ENCODE data around the gene TEF. TPM values are rescaled to one million over a fixed set of nuclear protein-coding genes. Genes with fewer than 3 reads are reported as not detected.
A peak's percentile ranks its signal among the peaks of the same experiment; 100 is the strongest.

Gene TEF, protein sequence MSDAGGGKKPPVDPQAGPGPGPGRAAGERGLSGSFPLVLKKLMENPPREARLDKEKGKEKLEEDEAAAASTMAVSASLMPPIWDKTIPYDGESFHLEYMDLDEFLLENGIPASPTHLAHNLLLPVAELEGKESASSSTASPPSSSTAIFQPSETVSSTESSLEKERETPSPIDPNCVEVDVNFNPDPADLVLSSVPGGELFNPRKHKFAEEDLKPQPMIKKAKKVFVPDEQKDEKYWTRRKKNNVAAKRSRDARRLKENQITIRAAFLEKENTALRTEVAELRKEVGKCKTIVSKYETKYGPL
- 11.4 and 11.5 TPM in 2 replicates for total RNA-seq
- long read RNA-seq, full-length matches to known transcripts, result 1 of 10 reads
- long read RNA-seq, partial matches to known transcripts, result 2 of 10 reads
- long read RNA-seq, other reads (novel, unspliced or antisense), result 7 of 10 reads

GRCh38 chr22:41381329-41382097 lies at the start of gene TEF:
TEF (plus strand) TSS chr22:41381942; CDS start chr22:41382045, 103 bp downstream.
- peak within 1 kb of the TSS; percentile 84 for H3K4me3 Mint-ChIP-seq (ENCODE audit: low read depth)
- peaks cover 4% of the 10 kb centered on the region for H3K27me3 Mint-ChIP-seq

GRCh38 chr22:41332217-41332939 lies 49.4 kb upstream of the TEF start:
- TF ChIP-seq, protein P1, sequence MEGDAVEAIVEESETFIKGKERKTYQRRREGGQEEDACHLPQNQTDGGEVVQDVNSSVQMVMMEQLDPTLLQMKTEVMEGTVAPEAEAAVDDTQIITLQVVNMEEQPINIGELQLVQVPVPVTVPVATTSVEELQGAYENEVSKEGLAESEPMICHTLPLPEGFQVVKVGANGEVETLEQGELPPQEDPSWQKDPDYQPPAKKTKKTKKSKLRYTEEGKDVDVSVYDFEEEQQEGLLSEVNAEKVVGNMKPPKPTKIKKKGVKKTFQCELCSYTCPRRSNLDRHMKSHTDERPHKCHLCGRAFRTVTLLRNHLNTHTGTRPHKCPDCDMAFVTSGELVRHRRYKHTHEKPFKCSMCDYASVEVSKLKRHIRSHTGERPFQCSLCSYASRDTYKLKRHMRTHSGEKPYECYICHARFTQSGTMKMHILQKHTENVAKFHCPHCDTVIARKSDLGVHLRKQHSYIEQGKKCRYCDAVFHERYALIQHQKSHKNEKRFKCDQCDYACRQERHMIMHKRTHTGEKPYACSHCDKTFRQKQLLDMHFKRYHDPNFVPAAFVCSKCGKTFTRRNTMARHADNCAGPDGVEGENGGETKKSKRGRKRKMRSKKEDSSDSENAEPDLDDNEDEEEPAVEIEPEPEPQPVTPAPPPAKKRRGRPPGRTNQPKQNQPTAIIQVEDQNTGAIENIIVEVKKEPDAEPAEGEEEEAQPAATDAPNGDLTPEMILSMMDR (IDR thresholded peaks at IDR 0.05; ENCODE audit: unreplicated experiment), result no peak
- no peaks in the 10 kb centered on the region for H3K27me3 Mint-ChIP-seq
- no peak overlapping the region for H3K4me3 Mint-ChIP-seq (ENCODE audit: low read depth)
- no peak overlapping the region for H3K27ac Mint-ChIP-seq
- H3K9me3 Mint-ChIP-seq (ENCODE audit: low read depth), result no peaks in the 10 kb centered on the region
- H3K4me1 Mint-ChIP-seq (ENCODE audit: low read depth), result no peaks in the 10 kb centered on the region
- peaks cover 13% of the 10 kb centered on the region for H3K36me3 Mint-ChIP-seq (ENCODE audit: insufficient read depth)
- no peak for DNase-seq (ENCODE audit: low spot score, unreplicated experiment)

More at GRCh38 chr22:41381329-41382097, at the start of gene TEF:
- H3K36me3 Mint-ChIP-seq (ENCODE audit: insufficient read depth), result no peaks in the 10 kb centered on the region
- TF ChIP-seq, protein P1 (IDR thresholded peaks at IDR 0.05; ENCODE audit: unreplicated experiment), result no peak
- H3K27ac Mint-ChIP-seq, result peak within 1 kb of the TSS; percentile 99
- no peaks in the 10 kb centered on the region for H3K9me3 Mint-ChIP-seq (ENCODE audit: low read depth)
- DNase-seq (ENCODE audit: low spot score, unreplicated experiment), result peak; percentile 98
- H3K4me1 Mint-ChIP-seq (ENCODE audit: low read depth), result peaks cover 19% of the 10 kb centered on the region

GRCh38 chr22:41333806-41334205 lies 47.9 kb upstream of the TEF start:
- H3K9me3 Mint-ChIP-seq (ENCODE audit: low read depth), result no peaks in the 10 kb centered on the region
- H3K4me3 Mint-ChIP-seq (ENCODE audit: low read depth), result no peak overlapping the region
- H3K4me1 Mint-ChIP-seq (ENCODE audit: low read depth), result no peaks in the 10 kb centered on the region
- H3K27ac Mint-ChIP-seq, result no peak overlapping the region
- TF ChIP-seq, protein P1 (IDR thresholded peaks at IDR 0.05; ENCODE audit: unreplicated experiment), result no peak
- DNase-seq (ENCODE audit: low spot score, unreplicated experiment), result no peak
- no peaks in the 10 kb centered on the region for H3K27me3 Mint-ChIP-seq
- H3K36me3 Mint-ChIP-seq (ENCODE audit: insufficient read depth), result peaks cover 10% of the 10 kb centered on the region

DNA sequence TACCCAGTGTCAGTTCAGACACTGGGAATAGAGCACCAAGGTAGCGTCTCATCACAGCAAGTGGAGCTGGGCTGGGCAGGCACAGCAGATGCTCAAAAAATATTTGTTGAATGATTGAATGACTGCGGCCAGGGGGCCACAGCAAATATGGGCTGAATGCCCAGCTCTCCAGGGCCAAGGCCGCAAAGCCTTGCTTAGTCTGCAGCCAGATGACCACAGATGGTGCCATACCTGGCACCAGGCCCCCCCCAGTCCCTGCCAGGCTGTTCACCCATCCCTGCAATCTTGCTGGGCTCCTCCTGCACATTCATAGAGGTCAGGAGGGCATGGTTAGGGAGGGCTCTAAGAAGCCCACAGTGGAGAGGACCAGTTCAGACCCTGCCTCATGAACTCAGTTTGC lies 47.5 kb upstream of the TEF start:
- H3K9me3 Mint-ChIP-seq (ENCODE audit: low read depth), result no peaks in the 10 kb centered on the region
- H3K27me3 Mint-ChIP-seq, result no peaks in the 10 kb centered on the region
- H3K4me1 Mint-ChIP-seq (ENCODE audit: low read depth), result no peaks in the 10 kb centered on the region
- no peak overlapping the region for H3K4me3 Mint-ChIP-seq (ENCODE audit: low read depth)
- no peak for DNase-seq (ENCODE audit: low spot score, unreplicated experiment)
- no peak overlapping the region for H3K27ac Mint-ChIP-seq
- H3K36me3 Mint-ChIP-seq (ENCODE audit: insufficient read depth), result peaks cover 10% of the 10 kb centered on the region
- TF ChIP-seq, protein P1 (IDR thresholded peaks at IDR 0.05; ENCODE audit: unreplicated experiment), result no peak
